SK-N-SH (cell line): ENCODE measurements around the gene ARL2BP.

ENCODE experiments used
- CTCF ChIP-seq: fragments of 200-600 bp; sonication (generic); IDR thresholded peaks from 2 replicates; pipeline ENCODE4 v1.6.1; 2017; ENCODE audit warnings: antibody characterized with exemption, mild to moderate bottlenecking, moderate library complexity
- FOXJ3 ChIP-seq: sonication (generic); formaldehyde crosslinking; IDR thresholded peaks from 2 replicates; pipeline ENCODE4 v1.5.1; 2020; ENCODE audit warnings: mild to moderate bottlenecking, missing genetic modification reagents
- MEF2A ChIP-seq: IDR thresholded peaks from 2 replicates; pipeline ENCODE4 v1.4.0; 2012; ENCODE audit warnings: low read depth, borderline replicate concordance
- MXI1 ChIP-seq: IDR thresholded peaks from 2 replicates; pipeline ENCODE4 v1.6.1; 2012; ENCODE audit warnings: mild to moderate bottlenecking, low read depth, low read length, improper control_type of control experiment
- NFIC ChIP-seq: IDR thresholded peaks from 2 replicates; pipeline ENCODE4 v1.4.0; 2012; ENCODE audit warnings: borderline replicate concordance
- RAD21 ChIP-seq: IDR thresholded peaks from 2 replicates; pipeline ENCODE4 v1.6.1; 2012; ENCODE audit warnings: mild to moderate bottlenecking, low read length
- SIN3A ChIP-seq: IDR thresholded peaks from 2 replicates; pipeline ENCODE4 v1.6.1; 2012; ENCODE audit warnings: low read depth, mild to moderate bottlenecking, low read length, moderate library complexity, borderline replicate concordance
- USF2 ChIP-seq: fragments of 150-350 bp; IDR thresholded peaks from 2 replicates; pipeline ENCODE4 v1.6.1; 2017; ENCODE audit warnings: antibody characterized with exemption, low read length, low read depth, borderline replicate concordance
- ZBTB33 ChIP-seq: IDR thresholded peaks from 2 replicates; pipeline ENCODE4 v1.4.0; 2012; ENCODE audit warnings: low read depth, borderline replicate concordance

- TF ChIP-seq CTCF: no peak
- TF ChIP-seq SIN3A: no peak
- TF ChIP-seq MXI1: no peak
- TF ChIP-seq USF2: no peak
- TF ChIP-seq MEF2A: no peak
- TF ChIP-seq FOXJ3 (CRISPR knock-in tag): no peak
- no peak for TF ChIP-seq RAD21
- TF ChIP-seq ZBTB33: no peak
- TF ChIP-seq NFIC: no peak
Observed at GRCh38 chr16:57261806-57262205, 16.7 kb downstream of the ARL2BP start.
